ENCODE data around the gene SYN1.

DNA sequence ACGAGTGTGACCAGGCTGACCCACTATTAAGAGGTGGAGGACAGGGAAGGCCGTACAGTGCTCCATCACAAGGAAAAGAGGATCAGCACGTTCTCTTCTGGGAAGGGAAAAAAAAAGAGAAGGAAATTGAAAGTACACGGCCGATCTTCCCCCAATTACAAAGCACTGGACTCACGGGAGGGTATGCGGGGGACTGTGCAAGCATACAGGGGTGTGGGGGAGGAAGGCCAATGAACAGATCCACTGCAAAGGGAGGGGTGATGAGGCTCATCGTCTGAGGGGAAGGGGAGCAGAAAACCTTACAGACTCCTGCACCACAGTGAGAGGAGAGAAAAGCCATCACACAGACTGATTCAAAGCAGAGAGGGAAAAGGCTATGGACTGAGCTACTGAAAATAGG is 29.6 kb upstream of the SYN1 start:
- TF ChIP-seq CTCF (IDR thresholded peaks at IDR 0.05) (no peak), EP300 (IDR thresholded peaks at IDR 0.05) (no peak), POLR2A (IDR thresholded peaks at IDR 0.05) (no peak), POLR2AphosphoS5 (IDR thresholded peaks at IDR 0.05) (no peak)
